ENCODE measurements around the gene C1R. TPM values are rescaled to one million over a fixed set of nuclear protein-coding genes. Genes with fewer than 3 reads are reported as not detected.

Gene C1R
- total RNA-seq, 1 experiment from 2014 or later: 11.5 TPM

DNA sequence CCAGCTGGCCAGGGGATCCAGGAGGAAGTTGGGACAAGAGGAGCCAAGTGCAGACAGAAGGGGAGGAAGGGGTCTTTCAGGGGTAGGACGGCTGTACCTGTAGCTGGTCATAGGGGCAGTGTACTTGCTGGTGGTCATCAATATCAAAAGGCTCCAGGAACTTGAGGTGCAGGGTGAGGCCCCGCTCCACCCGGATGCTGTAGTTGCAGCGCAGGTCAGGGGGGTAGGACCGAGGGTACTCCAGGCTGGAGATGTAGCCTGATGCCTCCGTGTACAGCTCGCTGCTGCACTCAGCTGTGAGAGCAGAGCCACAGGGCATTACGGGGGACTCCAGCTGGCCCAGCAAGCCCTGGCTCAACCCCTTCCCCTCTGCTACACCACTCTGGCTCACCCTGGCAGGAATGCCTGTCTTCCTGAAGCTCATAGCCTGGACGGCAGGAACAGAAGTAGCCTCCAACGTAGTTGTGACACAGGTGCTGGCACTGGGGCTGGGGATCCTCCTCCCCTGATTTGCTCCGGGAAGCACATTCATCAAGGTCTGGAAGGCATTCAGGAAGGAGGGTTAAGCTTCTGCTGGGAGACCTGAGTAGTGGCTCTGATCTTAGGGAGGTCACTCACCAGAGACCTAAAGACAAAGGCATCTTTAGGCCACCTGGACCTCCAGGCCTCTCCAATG, 2.9 kb downstream of the C1R start:
- Histone ChIP-seq H3K27ac (ENCODE audit: insufficient read length, low read depth, low read length) (no peak overlapping the region), H3K9ac (ENCODE audit: extremely low read depth, insufficient read length, low read length) (no peak overlapping the region), H2AFZ (ENCODE audit: low read length) (no peak overlapping the region), H3K79me1 (ENCODE audit: insufficient read depth, low read depth, low read length, poor library complexity, severe bottlenecking) (no peaks in the 10 kb centered on the region), H3K18ac (ENCODE audit: insufficient read length, low read depth, low read length) (no peak overlapping the region), H3T11ph (ENCODE audit: low read length) (no peak overlapping the region), H2AK5ac (ENCODE audit: insufficient read length, low read length) (no peak overlapping the region), H2BK20ac (ENCODE audit: low read depth, low read length, poor library complexity, severe bottlenecking) (no peak overlapping the region), H3K14ac (ENCODE audit: insufficient read depth, low read length) (no peak overlapping the region; the same call in 1 of the 2 replicates), H3K56ac (ENCODE audit: insufficient read length, low read depth, low read length) (no peak overlapping the region), H3K79me2 (ENCODE audit: insufficient read depth, low read length) (no peaks in the 10 kb centered on the region), H2BK5ac (ENCODE audit: insufficient read length, low read length) (no peak overlapping the region), H4K5ac (ENCODE audit: insufficient read length, low read depth, low read length) (no peak overlapping the region), H3K4me1 (ENCODE audit: insufficient read depth, low read length) (peaks cover 14% of the 10 kb centered on the region; the same call in 1 of the 2 replicates), H2BK15ac (ENCODE audit: low read depth, low read length) (no peak overlapping the region), H3K23me2 (ENCODE audit: insufficient read length, low read depth, low read length, poor library complexity, severe bottlenecking) (peaks cover 4% of the 10 kb centered on the region), H4K91ac (ENCODE audit: insufficient read length, low read depth, low read length) (no peak overlapping the region), H2BK120ac (ENCODE audit: low read depth, low read length, poor library complexity, severe bottlenecking) (no peak overlapping the region), H3K23ac (ENCODE audit: insufficient read length, low read depth, low read length) (no peak overlapping the region), H2BK12ac (ENCODE audit: insufficient read length, low read depth, low read length) (no peak overlapping the region), H3K9me3 (ENCODE audit: control insufficient read depth, low read depth, low read length) (no peaks in the 10 kb centered on the region), H3K27me3 (ENCODE audit: insufficient read depth, low read length) (no peaks in the 10 kb centered on the region; the same call in 1 of the 2 replicates), H4K20me1 (ENCODE audit: control insufficient read depth, insufficient read depth, insufficient read length) (no peaks in the 10 kb centered on the region), H4K8ac (replicated peaks; ENCODE audit: insufficient read length, low read depth, low read length) (no peak overlapping the region), H3K4ac (ENCODE audit: low read depth, low read length) (no peak overlapping the region), H3K4me2 (ENCODE audit: insufficient read depth, insufficient read length, low read length) (no peak overlapping the region)
- peak overlapping the region in 2 of 3 experiments; percentile 45 to 74; a peak in 2 of 7 replicates for H3K27ac Mint-ChIP-seq
- H3K27me3 Mint-ChIP-seq (ENCODE audit: low read depth): peaks cover 10% of the 10 kb centered on the region
- no peaks in the 10 kb centered on the region for H3K9me3 Mint-ChIP-seq
- peaks cover 24 to 25% of the 10 kb centered on the region in 2 experiments for H3K4me1 Mint-ChIP-seq
- no peak overlapping the region for H3K4me3 Mint-ChIP-seq
- peaks cover 5 to 6% (median 5%) of the 10 kb centered on the region in 3 experiments; a peak in 3 of 7 replicates for H3K36me3 Mint-ChIP-seq (ENCODE audit: insufficient read depth in 1 of 3, low read depth in 3 of 3)
- TF ChIP-seq, protein P1, sequence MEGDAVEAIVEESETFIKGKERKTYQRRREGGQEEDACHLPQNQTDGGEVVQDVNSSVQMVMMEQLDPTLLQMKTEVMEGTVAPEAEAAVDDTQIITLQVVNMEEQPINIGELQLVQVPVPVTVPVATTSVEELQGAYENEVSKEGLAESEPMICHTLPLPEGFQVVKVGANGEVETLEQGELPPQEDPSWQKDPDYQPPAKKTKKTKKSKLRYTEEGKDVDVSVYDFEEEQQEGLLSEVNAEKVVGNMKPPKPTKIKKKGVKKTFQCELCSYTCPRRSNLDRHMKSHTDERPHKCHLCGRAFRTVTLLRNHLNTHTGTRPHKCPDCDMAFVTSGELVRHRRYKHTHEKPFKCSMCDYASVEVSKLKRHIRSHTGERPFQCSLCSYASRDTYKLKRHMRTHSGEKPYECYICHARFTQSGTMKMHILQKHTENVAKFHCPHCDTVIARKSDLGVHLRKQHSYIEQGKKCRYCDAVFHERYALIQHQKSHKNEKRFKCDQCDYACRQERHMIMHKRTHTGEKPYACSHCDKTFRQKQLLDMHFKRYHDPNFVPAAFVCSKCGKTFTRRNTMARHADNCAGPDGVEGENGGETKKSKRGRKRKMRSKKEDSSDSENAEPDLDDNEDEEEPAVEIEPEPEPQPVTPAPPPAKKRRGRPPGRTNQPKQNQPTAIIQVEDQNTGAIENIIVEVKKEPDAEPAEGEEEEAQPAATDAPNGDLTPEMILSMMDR (conservative IDR thresholded peaks at IDR 0.05): no peak
- DNase-seq: no peak
- no CpG with 5 or more reads among the region's 11 CpGs for WGBS (ENCODE audit: extremely low coverage, insufficient read length, low lambda C conversion rate)

Measured in H9 (cell line).